HEK293T (cell line): ENCODE measurements around the gene MICU2.

Experiments used
- BHLHE40 ChIP-seq: fragments of 450-650 bp; IDR thresholded peaks from 2 replicates; pipeline ENCODE4 v1.6.1; 2016; ENCODE audit warnings: mild to moderate bottlenecking, moderate library complexity, borderline replicate concordance
- ELF4 ChIP-seq: fragments of 450-650 bp; IDR thresholded peaks from 2 replicates; pipeline ENCODE4 v1.6.1; 2017; ENCODE audit warnings: antibody characterized with exemption
- FOXK2 ChIP-seq: fragments of 450-650 bp; IDR thresholded peaks from 2 replicates; pipeline ENCODE4 v1.6.1; 2016; ENCODE audit warnings: mild to moderate bottlenecking
- FOXM1 ChIP-seq: fragments of 450-650 bp; IDR thresholded peaks from 2 replicates; pipeline ENCODE4 v1.6.1; 2017; ENCODE audit warnings: mild to moderate bottlenecking, borderline replicate concordance
- NFRKB ChIP-seq: fragments of 450-650 bp; IDR thresholded peaks from 2 replicates; pipeline ENCODE4 v1.6.1; 2016; ENCODE audit warnings: mild to moderate bottlenecking, moderate library complexity
- SUZ12 ChIP-seq: fragments of 450-650 bp; IDR thresholded peaks from 2 replicates; pipeline ENCODE4 v1.6.1; 2016; ENCODE audit warnings: mild to moderate bottlenecking
- TARDBP ChIP-seq: fragments of 450-650 bp; IDR thresholded peaks from 2 replicates; pipeline ENCODE4 v1.6.1; 2016
- ZNF384 ChIP-seq: fragments of 450-650 bp; IDR thresholded peaks from 2 replicates; pipeline ENCODE4 v1.6.1; 2016

GRCh38 chr13:21590231-21590630, 13.7 kb downstream of the MICU2 start:
- TF ChIP-seq FOXK2 (no peak), SUZ12 (no peak), BHLHE40 (no peak), NFRKB (no peak), ZNF384 (no peak), FOXM1 (no peak), ELF4 (no peak), TARDBP (no peak)
